GM10266 (cell line): ENCODE data around the gene RAD51B.

Experiments
- DNase-seq: peaks from one replicate; pipeline ENCODE4 v3.0.0; 2012; ENCODE audit errors: extremely low spot score
- TF ChIP-seq, protein P1 (sequence below): IDR thresholded peaks from 2 replicates; pipeline ENCODE4 v1.5.1; 2012; ENCODE audit warnings: mild to moderate bottlenecking, low read depth; ENCODE audit not compliant: control insufficient read depth, insufficient read depth; ENCODE audit errors: missing control alignments

The RAD51B gene

GRCh38 chr14:68607081-68607866 is 787.7 kb downstream of the RAD51B start:
- TF ChIP-seq, protein P1, sequence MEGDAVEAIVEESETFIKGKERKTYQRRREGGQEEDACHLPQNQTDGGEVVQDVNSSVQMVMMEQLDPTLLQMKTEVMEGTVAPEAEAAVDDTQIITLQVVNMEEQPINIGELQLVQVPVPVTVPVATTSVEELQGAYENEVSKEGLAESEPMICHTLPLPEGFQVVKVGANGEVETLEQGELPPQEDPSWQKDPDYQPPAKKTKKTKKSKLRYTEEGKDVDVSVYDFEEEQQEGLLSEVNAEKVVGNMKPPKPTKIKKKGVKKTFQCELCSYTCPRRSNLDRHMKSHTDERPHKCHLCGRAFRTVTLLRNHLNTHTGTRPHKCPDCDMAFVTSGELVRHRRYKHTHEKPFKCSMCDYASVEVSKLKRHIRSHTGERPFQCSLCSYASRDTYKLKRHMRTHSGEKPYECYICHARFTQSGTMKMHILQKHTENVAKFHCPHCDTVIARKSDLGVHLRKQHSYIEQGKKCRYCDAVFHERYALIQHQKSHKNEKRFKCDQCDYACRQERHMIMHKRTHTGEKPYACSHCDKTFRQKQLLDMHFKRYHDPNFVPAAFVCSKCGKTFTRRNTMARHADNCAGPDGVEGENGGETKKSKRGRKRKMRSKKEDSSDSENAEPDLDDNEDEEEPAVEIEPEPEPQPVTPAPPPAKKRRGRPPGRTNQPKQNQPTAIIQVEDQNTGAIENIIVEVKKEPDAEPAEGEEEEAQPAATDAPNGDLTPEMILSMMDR = no peak

GRCh38 chr14:68607867-68608573 is 788.4 kb downstream of the RAD51B start:
- TF ChIP-seq, protein P1 = no peak
- no peak for DNase-seq

More at GRCh38 chr14:68607081-68607866, 787.7 kb downstream of the RAD51B start:
- no peak for DNase-seq

DNA sequence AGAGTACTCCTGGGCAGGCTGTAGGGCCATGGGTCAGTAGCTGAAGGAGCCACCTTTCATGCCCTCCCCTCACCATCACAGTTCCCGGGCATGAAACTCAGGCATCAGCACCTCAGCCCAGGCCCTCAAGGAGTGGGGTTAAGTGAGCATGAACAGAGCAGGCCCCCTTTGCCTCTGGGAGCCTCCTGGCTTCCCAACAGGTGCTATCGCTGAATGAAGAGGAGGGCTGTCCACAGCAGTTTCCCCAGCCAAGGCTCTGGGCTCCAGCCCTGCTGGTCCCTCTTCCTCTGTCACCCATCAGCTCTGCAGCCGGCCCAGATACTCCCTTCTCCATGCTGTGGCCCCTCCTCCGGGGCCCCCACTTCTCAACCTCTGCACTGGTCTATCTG is 789.0 kb downstream of the RAD51B start:
- TF ChIP-seq, protein P1 = no peak
- DNase-seq = no peak

DNA sequence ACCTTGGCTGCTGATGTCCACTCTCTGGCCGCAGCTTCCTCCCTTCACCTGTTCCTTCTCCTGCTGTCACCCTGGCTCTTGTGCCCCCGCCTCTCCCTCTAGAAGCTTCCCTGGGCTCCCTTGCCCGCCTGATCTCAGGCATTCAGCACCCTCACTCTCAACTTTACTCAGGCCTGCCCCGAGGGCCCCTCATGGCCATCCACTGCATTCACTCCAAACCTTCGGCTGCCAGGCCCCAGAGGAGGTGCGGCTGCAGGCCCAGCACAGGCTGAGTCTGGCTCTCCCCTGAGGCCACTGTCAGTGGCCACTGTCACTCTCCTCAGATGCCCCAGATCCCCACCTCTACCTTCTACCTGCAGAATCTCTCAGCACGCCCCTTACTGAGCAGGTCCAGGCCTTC is 789.4 kb downstream of the RAD51B start:
- TF ChIP-seq, protein P1 = no peak
- no peak for DNase-seq

DNA sequence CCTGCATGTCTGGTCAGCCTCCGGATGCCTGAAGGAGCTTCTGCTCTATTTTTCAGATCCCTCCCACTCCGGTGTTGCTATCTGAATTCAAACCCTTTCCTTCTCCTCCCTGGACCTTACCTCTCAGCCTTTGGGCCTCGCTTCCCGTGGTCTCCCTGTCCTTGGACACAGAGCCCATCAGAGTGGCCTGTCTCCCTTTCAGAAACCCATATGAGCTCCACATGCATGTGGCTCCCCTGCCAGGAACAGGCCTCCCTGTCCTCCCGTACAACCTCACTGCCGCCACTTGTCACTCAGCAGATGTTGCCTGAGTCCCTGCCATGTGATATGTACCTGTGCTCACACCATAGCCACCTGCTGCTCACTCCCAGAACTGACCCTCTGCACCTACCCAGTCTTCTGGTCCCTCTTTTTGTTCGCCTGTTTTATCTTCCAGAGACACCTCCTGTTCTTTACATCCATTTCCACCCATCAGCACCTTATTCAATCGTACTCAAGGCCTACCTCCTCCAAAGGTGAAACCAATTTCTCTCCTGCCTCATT is 790.7 kb downstream of the RAD51B start:
- TF ChIP-seq, protein P1 = no peak

GRCh38 chr14:68611599-68611998 is 792.0 kb downstream of the RAD51B start:
- TF ChIP-seq, protein P1 = no peak

More for the DNA sequence above, 790.7 kb downstream of the RAD51B start:
- DNase-seq = no peak

DNA sequence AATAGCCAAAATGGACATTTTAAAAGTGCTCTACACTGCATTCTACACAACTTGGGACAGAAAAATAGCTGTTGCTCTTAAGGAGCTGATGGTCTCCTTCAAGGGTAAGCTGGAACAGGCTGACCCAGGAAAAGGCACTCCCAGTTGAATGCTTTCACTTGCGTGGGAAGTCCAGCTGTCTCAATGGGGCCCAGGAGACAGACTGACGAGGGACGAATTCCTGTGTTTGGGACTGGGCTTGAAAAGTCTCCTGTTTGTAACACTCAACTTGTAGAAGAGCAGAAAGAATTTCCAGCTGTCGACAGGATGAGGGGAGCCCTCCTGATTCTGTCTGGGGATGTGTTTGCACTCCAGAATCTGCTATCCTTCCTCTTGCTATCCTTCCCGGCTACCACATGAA is 792.5 kb downstream of the RAD51B start:
- no peak for DNase-seq
- TF ChIP-seq, protein P1 = no peak

More at GRCh38 chr14:68611599-68611998, 792.0 kb downstream of the RAD51B start:
- no peak for DNase-seq
